ENCODE data around the gene CREB1.
A peak's percentile ranks its signal among the peaks of the same experiment; 100 is the strongest.
"Not testable (repeated sequence)": the region's sequence is repeated elsewhere in the genome, so short reads cannot be mapped to it uniquely, and the experiment has no call there.

The CREB1 gene

DNA sequence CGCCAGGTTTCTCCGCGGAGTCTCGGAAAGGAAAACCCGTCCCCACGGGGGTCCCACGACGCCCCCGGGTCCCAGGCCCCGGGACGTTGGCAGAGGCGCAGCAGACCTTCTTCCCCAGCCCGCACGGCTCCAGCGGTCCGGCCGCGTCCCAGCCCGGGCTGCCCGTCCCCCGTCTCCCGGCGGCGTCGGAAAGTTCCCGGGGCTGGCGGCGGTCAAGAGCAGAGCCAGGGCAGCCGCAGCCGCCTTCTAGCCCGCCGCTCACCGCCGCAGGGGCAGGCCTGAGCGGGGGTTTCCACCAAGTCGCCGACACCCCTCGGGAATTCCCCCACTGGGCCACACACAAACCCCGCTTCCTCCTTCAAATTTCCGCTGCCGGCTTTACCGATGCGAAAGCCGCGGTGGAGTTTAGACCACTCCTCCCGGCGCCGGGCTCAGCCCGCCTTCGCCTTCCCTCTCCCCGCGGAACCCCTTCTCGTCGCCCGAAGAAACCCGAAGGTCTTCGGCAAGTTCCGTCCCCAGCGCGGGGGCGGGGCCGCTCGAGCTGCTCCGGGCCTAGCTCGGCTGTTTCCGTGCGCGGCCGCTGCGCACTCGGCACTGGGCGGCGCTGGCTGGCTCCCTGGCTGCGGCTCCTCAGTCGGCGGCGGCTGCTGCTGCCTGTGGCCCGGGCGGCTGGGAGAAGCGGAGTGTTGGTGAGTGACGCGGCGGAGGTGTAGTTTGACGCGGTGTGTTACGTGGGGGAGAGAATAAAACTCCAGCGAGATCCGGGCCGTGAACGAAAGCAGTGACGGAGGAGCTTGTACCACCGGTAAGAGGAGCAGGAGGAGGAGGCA, at the start of gene CREB1:
Gene CREB1, plus strand, starts transcription at position 633 of the 830 bp plus-strand sequence. CDS start 25,674 bp downstream, outside the sequence.
- DNase-seq (ENCODE audit: low read depth, low spot score) = peak; percentile 99

DNA sequence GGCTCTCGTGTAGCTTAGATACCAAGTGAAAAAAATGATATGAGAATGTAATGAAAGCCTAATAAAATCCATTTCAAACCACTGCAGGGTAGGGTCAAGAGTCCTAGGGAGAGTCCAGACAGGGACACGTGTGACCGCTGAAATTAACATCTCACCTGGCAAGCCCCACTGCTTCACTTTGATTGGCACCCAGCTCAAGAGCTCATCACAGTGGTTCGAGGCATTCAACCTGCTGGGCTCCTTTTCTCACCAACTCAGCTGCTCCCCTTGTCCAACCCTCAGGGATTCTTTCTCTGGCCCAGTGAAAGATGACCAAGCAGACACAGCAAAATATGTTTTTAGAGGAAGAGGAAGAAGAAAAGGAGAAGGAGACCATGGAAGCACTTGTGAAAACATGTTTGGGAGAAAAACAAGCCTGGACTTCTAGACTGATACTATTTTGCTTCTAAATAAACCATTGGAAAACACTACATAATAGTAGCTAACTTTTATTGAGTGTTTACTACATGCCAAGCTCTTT, 49.2 kb upstream of the CREB1 start:
- DNase-seq (ENCODE audit: low read depth, low spot score) = no peak

DNA sequence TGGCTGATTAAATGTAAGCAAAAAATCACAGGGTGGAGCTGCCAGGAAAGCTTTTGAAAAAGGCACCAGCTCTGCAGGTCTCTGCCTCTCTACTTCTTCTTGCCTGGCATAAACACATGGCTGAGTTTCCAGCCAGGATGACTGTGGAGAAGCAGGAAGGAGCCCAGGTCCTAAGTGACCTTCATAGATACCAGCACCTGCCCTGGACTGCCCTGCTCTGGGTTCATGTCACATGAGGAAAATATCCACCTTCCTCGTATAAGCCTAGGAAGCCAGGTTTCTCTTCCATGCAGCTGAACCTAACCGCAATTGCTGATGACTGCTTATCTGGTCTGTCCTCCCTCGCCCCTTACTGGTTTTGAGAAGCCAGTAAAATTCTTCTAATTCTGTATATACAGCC, 47.8 kb upstream of the CREB1 start:
- no peak for DNase-seq (ENCODE audit: low read depth, low spot score)

DNA sequence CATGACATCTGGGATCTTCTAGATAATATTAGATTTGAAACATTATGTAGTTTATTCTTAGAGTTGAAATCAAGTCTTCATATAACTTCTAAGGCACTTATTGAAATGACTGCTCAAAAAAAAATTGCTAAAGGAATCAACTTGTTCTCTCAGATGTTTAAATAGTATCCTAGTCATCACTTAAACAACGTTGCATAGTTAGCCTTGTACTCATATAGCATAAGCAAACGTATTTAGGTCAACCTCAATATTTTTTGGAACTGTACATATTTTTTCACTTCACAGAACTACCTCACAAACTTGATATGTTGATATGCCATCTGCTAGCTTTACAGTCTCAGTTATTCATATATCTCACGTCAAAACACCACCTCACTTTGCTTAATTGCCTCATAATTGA, 47.1 kb upstream of the CREB1 start:
- no peak for DNase-seq (ENCODE audit: low read depth, low spot score)

DNA sequence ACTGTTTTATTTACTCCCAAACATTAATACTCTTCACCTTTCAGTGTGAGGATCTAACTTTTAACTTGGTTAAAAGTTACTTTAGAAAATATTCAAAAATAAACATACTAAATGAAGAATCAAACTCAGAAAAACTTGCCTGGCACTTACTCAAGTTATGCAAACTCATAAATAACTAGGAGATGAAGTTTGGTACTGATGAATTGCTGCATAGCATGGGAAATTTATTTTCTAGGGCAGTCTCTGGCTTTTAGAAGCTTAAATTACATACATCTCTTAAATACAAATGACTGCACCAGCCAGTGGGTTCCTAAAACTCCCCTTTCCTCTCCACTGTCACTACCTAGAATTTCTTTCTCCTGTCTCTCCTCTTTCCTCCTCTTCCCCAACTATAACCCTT, 46.7 kb upstream of the CREB1 start:
- no peak for DNase-seq (ENCODE audit: low read depth, low spot score)

DNA sequence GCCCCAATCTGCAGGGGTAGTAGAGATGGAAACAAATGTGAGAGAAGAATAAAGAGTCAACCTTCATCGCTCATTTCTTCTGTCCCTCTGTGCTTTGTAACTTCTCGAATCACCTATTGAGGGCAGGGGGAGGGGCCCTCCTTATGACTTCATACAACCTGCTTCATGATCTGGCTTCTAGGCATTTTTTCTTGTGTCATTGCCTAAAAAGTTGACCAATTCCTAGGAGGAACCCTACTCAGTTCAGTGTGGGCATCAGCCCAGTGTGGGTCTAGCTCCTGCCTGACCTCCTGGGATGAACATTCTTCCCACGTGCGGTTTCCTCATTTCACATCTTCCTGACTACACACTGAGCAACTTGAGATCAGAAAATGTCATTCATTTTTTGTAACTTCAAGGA, 46.3 kb upstream of the CREB1 start:
- DNase-seq (ENCODE audit: low read depth, low spot score) = no peak

DNA sequence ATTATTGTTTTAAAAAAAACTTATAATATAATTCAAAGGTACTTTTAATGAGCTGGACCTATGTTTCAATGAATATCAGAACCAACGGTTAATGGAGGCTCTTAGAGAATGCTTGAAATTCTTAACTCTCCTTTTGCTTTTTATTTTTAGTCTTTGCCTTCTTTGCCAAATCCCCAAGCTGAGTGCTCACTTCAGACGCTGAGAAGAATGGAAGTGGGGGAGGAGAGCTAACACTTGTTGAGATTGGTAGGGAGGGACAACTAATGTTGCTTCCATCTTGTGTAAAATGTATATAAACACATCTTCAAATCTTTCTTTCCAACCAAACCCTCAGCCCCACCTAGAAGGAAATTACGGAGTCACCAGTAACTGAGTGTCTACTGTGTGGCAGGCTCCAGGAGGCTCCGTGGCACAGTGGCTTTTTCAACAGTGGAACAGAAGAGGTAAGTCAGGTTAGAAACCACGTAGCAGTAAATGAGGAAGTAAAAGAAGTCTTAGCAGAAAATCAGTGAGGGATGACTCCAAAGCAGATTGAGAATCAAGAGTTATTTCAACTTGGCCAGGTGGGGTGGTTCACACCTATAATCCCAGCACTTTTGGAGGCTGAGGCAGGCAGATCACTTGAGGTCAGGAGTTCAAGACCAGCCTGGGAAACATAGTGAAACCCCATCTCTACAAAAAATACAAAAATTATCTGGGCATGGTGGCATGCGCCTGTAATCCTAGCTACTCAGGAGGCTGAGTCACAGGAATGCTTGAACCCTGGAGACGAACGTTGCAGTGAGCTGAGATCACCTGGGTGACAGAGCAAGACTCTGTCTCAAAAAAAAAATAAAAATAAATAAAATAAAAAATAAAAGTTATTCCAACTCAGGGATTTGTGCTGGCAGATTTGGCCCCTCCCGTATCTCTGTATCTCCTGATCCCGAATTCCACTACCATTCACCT, 45.0 kb upstream of the CREB1 start:
- DNase-seq (ENCODE audit: low read depth, low spot score) = no peak

DNA sequence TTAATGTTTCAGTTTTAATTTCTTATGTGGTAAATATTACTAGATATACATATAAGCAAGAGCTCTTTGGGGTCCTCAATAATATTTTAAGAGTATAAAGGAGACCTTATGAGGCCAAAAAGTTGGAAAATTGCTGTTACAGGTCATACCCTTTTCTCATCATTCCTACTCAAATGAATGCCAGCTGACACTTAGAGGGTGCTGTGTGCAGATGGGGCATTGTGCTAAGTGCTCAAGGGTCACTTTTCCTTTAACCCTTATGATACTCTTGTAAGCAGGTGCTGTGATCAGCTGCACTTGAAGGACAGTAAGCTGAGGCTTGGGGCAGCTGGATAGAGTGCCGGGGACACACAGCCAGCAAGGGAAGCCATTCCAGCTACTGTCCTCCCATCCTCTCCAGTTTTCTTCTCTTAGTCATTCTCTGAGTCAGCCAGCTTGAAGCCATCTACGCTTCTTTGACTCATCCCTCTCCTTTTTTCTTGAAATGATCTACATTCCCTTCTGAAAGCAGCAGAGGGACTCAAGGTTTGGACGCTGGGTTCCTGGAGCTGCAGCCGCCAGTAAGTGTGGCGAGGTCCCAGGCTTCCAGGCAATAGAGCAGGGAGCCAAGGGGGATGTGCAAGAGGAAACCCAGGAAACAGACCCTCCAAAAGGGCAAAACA, 42.0 kb upstream of the CREB1 start:
- DNase-seq (ENCODE audit: low read depth, low spot score) = peak; percentile 56

DNA sequence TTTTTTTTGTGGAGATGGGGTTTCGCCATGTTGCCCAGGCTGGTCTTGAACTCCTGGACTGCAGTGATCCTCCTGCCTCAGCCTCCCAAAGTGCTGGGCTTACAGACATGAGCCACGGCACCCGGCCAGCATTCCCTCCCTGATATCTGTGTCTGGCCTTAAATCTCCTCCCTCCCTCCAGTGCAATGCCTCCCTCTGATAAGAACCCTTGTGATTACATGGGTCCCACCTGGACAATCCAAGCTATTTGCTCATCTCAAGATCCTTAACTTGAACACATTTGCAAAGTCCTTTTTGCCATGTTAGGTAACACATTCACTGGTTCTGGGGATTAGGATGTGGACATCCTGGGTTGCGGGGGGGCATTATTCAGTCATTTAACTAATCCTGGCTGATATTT, 40.5 kb upstream of the CREB1 start:
- no peak for DNase-seq (ENCODE audit: low read depth, low spot score)

DNA sequence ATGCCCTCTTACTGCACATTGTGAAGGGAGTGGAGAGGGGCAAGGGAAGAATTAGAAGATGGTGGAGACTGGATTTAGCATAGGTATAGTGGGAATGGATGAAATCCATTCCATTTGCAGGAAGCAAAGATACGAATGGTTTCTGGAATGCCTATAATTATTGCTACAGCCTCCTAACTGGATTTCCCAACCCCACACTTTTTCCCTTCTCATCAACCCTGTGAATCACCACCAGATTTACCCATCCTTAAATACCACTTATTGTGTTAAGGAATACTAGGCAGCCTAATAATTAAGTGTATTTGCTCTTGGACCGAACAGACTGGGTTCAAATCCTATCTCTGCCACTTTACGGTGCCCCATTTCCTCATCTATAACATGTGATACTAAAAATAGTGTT, 39.3 kb upstream of the CREB1 start:
- DNase-seq (ENCODE audit: low read depth, low spot score) = no peak

DNA sequence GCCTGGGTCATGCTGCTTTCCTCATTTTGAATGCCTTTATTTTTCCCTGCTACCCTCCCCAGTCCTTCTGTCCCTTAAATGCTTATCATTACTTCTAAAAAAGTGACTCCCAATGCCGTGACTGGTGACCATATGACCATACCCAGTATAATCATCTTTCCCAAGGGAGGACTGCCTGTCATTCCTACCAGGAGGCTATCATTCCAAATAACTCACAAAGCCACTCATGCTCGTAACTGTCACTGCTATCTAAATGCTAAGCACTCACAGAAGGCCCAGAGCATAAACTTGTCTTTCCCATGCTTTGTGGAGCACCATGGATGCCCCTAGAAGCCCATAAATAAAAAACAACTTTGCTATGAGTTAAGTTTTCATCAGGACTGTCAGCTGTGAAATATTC, 38.7 kb upstream of the CREB1 start:
- DNase-seq (ENCODE audit: low read depth, low spot score) = no peak

DNA sequence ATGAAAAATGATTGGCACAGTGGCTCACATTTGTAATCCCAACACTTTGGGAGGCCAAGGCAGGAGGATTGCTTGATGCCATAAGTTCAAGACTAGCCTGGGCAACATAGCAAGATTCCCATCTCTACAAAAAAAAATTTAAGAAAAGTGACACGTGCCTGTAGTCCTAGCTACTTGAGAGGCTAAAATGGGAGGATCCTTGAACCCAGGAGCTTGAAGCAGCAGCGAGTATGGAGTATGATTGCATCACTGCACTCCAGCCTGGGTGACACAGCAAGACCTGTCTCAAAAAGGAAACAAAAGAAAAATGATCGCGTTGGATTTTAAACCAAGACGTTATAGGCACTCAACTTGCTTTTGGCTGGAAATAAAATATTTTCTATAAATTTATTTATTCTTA, 37.8 kb upstream of the CREB1 start:
- DNase-seq (ENCODE audit: low read depth, low spot score) = no peak

DNA sequence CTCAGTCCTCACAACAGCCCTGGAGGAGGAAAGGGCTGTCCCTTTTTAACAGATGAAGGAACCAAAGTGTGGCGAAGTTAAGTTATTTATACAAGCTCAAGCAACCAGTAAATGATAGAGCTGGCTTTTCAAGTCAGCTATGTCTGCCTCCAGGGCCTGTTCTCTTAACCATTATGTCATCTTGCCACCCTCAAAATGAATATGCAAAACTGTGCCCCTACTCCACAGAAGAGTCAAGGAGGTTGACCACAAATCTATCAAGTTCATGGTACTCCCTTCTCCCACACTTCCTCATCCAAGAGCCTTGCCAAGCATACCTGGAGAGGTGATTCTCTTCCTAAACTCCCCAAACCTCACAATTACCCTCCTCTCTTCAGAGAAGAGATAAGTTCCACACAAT, 37.3 kb upstream of the CREB1 start:
- DNase-seq (ENCODE audit: low read depth, low spot score) = no peak

DNA sequence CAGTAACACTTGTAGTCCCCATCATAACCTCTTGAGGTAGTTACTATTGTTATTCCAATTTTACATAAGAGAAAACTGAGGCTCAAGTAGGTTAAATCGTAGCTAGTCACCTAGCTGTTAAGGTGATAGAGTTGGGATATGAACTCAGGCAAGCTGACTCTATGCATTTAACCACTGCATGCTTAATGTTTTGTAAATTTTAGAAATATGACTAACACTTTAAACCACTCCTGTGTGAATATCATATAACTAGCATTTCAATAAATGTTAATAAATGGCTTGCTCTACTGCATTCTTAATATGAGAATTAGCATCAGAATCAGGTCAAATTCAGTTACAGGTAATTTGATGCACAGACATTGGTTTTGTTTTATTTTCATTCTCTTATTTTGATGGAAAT, 35.6 kb upstream of the CREB1 start:
- no peak for DNase-seq (ENCODE audit: low read depth, low spot score)

DNA sequence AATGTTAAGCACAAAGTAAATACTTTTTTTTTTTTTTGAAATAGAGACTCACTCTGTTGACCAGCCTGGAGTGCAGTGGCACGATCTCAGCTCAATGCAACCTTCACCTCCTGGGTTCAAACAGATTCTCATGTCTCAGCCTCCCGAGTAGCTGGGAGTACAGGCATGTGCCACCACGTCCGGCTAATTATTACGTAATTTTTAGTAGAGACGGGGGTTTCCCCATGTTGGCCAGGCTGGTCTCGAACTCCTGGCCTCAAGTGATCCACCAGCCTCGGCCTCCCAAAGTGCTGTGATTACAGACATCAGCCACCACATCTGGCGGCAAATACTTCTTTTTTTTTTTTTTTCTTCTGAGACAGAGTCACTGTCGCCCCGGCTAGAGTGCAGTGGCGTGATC, 32.8 kb upstream of the CREB1 start:
- not testable (repeated sequence) for DNase-seq (ENCODE audit: low read depth, low spot score)

DNA sequence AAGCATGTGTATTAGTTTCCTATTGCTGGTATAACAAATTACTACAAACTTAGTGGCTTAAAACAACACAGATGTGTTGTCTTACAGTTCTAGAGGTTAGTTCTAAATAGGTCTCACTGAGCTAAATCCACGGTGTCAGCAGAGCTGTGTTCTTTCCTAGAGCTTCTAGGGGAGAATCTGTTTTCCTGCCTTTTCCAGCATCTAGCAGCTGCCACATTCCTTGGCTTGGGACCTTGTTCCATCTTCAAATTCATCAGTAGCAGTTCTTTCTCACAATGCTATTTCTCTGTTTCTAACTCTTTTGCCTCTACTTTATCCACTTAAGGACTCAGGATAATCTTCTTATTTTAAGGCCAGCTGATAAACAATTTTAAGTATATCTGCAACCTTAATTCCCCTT, 32.2 kb upstream of the CREB1 start:
- DNase-seq (ENCODE audit: low read depth, low spot score) = no peak

DNA sequence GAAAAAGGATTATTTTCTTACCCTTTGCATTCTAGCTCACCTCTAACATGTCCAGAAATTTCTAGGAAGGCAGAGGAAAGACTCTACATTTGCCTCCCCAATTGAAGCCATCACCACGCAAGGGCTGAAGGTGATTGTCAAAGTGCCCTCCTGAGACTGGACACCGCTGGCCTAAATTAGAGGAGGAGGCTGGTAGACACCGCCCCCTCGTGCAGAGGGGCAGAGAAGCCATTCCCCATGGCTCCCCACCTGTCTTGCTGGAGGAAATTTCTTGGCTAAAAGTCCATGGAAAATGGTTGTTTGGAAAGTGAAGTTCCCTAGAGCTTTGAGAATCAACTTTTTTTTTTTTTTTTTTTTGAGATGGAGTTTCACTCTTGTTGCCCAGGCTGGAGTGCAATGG, 31.3 kb upstream of the CREB1 start:
- DNase-seq (ENCODE audit: low read depth, low spot score) = no peak

DNA sequence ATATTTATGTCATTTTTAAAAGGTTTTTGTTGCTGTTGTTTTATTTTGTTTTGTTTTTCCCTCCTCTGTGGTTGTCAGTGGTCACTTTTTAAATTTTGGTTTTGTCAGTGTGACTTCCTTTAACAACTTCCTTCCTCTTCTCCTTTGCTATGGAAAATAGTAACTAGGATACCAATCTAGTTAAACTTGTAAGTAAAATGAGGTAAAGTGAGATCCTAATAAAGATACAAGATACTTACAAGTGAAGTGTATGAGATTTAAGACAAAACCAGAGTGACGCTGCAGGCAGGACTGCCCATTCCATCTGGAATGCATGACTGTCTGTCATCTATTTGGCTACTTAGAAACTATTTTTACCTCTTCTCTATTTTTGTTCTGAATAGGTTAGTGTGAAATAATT, 30.6 kb upstream of the CREB1 start:
- no peak for DNase-seq (ENCODE audit: low read depth, low spot score)

DNA sequence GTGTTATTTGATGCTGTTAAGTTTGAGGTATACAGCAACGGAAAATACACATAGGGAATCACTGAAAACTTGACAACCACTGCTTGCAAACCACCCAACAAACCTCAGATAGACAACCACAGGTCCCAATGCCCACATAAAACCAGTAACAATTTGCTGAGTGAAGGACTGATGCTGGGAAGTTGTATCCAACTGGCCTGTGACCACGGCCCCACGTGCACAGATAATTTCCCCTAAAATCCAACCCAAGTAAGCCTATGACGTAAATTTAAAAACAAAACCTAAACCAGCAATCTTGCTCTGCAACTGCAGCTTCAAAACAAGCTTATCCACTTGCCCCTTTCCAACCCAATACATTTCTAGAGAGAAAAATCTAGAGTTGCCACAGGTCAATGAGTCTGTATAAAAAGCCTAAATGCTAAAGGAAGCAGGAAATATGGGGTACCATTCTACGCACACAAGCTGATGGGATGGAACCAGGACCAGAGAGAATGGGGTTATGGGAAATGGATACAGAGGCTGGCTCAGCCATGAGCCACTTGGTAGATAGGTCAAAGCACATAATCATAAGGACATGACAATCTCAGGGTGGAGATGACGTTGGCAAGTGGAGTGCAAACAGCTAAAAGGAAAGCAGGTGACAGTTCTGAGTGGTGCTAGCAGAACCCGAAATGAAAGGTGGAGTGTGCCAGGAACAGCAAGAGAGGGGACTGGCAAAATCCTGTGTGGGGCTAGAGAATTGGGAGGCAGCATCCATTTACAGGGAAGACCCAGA, 27.8 kb upstream of the CREB1 start:
- DNase-seq (ENCODE audit: low read depth, low spot score) = no peak

DNA sequence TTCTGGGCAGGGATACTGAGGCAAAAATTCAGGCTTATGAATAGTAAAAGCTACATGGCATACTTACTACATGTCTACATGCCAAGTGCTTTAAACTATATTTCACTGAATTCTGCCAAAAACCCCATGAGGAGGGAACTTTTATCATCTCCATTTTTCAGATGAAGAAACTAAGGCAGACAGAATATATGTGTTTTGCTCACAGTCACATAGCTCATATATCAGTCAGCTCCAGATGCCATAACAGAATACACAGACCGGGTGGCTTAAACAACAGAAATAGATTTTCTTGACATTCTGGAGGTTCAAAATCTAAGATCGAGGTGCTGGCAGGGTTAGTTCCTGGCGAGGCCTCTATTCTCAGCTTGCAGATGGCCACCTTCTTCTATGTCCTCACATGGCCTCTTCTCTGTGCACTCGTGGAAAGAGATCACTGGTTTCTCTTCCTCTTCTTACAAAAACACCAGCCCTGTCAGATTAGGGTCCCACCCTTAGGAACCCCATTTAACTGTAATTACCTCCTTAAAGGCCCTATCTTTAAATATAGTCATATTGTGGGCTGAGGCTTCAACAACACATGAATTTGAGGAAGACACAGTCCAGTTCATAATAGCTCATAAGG, 27.1 kb upstream of the CREB1 start:
- no peak for DNase-seq (ENCODE audit: low read depth, low spot score)

DNA sequence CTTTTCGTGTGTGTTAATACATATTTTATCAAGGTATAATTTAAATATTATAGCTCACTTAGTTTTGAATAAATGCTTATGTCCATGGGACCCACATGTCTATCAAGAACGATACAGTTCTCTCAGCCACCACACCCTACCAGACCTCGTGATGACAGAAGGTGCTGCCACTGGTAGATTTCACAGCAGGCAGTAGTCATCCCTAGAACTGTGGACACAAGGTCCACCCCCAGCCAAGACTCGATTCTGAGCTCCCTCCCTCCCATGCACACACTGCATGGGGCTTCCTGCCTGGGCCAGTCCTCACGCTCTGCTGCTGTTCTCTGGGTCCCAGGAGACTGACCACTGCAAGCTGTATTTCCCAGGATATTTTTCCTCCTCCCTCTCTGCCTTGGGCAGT, 26.5 kb upstream of the CREB1 start:
- DNase-seq (ENCODE audit: low read depth, low spot score) = no peak
